NCI-H1092 (cell line): ENCODE measurements around the gene CSMD2.

ENCODE experiments used
- DNase-seq: peaks from one replicate; lab custom pipeline; 2025; lab: John Stamatoyannopoulos, UW

The CSMD2 gene

GRCh38 chr1:33997127-33998036, 167.6 kb downstream of the CSMD2 start:
- DNase-seq: no peak

- no peak for DNase-seq
Observed at GRCh38 chr1:33996281-33996680, 168.7 kb downstream of the CSMD2 start.

DNA sequence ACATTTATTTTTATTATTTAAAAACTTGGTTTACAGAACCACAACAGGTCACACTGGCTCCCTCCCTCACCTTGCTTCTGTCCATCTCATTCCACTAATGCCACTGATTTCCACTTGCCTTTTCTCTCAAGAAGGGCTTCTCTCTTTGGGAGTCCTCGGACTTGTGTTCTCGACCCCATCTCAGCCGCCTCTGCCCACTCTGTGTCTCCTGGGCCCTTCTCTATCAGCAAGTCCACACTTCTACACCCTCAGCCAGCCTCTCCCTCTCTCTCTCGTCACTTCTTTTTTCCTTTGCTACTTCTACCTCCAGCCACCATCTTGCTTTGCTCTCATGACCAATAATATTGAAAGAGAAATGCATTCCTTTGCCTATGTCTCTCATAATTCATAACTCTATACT, 171.7 kb downstream of the CSMD2 start:
- no peak for DNase-seq

GRCh38 chr1:33990281-33990680, 174.7 kb downstream of the CSMD2 start:
- DNase-seq: no peak

- DNase-seq: no peak
Observed at GRCh38 chr1:33988161-33988560, 176.9 kb downstream of the CSMD2 start.

DNA sequence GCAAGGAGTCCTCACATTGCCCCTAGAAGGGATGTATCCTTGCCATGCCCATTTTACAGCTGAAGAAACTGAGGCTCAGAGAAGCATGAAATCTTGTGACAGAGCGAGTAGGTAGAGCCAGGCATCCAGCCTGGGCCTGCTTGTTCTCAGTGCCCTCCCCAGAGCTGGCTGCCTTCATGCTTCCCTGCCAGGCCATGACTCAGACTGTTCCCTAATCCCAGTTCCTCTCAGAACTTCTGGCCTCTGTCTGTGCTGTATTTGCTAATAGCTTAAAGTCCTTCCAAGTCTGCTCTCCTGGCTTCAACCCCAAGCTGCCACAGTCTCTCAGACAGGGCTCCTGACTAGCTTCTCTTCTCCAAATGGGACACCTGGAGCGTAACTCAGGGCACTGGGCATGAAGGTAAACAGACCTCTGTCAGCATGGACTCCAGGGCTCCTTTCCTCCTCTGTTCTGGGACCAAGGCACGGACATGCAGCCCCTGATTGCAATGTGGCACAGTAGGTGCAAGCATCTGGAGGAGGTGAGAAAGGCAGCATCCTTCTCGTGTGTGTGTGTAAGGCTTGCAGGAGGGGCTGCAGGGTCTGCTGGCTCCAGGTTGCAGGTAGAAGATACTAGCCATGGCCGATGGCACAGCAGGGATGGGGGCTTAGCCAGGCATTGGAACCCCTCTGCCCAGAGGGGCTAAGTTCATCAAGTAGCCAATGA, 178.5 kb downstream of the CSMD2 start:
- DNase-seq: no peak

GRCh38 chr1:33985656-33986055, 179.4 kb downstream of the CSMD2 start:
- no peak for DNase-seq

DNA sequence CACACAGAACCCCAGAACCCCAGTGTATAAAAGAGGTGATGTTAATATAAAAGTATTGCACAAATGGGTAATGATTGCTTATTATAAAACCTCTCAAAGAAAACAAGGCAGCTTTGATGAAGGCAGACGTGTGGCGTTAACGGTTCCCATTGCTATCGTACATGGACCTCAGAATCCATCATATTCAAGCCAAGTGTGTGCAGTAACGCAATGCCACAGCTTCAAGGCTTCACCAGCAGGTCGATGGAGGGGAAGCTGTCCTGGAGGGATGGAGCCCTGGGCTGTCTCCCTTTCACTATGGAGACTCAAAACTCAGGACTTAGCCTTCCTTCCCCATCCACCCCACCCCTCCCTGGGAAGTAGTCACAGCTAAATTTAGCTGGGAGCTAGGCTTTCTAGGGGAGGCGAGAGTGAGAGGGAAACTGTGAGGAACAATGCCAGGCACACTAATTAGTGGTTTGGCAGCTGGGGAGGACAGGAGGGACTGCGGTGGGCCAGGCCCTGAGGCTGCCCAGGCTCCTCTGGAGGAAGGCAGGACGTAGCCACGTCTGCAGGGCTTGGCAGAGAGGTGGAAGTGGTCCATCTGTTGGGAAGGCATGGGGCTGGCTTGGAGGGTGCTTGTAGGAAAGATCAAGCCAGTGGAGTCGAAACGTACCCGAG, 180.0 kb downstream of the CSMD2 start:
- no peak for DNase-seq

DNA sequence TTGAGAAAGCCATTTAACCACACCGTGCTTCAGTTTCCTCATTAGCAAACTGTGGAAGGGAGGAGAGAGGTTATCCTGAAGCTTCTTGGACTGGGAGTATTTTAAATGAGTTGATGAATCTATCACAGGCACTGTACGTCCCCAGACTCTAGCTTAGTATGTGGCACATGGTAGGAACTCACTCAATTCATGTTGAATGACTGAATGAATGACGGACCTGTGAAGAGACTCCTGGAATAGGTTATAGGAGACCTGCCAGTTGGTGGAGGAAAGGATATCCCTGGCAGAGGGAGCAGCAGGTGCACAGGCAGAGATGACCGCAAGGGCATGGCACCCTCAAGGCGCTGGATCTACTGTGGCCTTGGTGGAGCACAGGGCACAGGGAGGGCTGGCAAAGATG, 182.6 kb downstream of the CSMD2 start:
- no peak for DNase-seq

- no peak for DNase-seq
Observed at GRCh38 chr1:33979341-33979740, 185.7 kb downstream of the CSMD2 start.

DNA sequence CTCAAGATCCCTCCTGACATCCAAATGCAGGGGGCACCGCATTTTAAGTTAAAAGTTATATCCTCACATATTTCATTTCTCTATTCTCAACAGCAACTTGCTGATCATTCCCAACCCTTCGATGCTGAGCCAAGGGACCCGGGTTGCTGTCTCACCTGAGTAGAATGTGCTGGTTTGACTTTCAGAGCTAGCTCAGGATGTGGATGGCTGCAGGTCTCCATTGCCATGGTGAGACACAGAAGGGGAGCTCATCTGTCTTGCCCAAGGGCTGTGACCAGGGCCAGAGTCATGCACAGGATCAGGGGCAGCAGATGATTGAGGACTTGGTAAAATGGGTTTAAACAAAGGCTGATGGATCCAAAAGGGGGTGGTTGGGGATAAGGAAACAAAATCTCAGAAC, 189.1 kb downstream of the CSMD2 start:
- no peak for DNase-seq

GRCh38 chr1:33973799-33974545, 191.1 kb downstream of the CSMD2 start:
- DNase-seq: peak; percentile 54

- DNase-seq: peak; percentile 75
Observed at GRCh38 chr1:33972676-33973395, 192.2 kb downstream of the CSMD2 start.

GRCh38 chr1:33971913-33972312, 193.1 kb downstream of the CSMD2 start:
- DNase-seq: no peak

DNA sequence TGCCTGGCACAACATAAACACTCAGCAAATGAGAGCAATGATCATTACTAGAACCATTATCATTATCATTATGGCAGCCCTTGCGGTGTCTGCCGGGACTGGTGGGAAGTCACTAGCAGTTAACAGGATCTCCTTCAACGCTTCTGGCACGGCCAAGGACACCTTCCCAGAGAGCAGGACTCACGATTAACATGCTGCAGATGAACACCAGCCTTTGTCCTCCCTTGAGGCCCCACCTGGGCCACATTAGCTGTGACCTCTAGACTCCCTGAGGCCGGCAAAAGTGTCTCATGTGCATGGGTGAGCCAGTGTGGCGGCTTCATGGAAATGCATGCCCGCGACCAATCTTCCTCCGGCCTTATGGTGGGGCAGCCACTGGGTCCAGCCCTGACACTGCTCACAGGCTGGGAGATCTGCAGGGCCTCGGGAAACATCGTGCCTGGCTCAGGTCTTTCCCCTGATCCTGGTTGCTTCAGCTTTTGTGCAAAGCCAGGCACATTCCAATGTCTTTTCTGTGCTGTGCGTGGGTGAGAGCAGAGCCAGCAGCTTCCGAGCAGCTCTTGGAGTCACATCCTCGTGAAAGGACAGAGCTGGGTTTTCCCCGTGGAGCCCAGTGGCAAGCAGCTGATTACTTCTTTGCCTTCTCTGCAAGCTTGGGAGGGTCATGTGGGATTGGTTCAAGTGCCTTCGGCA, 193.9 kb downstream of the CSMD2 start:
- no peak for DNase-seq

GRCh38 chr1:33970148-33970825, 194.7 kb downstream of the CSMD2 start:
- no peak for DNase-seq

GRCh38 chr1:33966346-33967141, 198.5 kb downstream of the CSMD2 start:
- DNase-seq: no peak

DNA sequence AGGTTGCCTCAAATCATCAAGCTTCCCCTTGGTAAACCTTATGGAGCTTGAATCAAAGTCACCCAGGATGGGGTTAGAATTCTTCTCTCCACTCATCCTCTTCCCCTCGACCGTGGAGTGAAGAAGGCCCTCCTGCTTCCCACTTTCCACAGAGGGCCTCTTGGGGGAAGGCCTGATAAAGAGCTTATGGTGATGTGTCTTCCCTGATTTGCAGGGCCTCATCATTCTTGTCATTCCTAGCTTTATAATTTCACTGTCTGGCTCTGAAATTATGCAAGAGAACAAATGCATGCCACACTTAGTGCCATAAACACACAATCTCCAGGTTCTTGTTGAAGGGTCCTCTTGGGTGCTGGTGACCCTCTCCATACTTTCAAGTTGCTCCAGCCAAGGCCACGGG, 199.9 kb downstream of the CSMD2 start:
- DNase-seq: no peak

GRCh38 chr1:33962061-33962460, 203.0 kb downstream of the CSMD2 start:
- DNase-seq: no peak
